ENCODE measurements around the gene WRAP53.

WRAP53 gene

DNA sequence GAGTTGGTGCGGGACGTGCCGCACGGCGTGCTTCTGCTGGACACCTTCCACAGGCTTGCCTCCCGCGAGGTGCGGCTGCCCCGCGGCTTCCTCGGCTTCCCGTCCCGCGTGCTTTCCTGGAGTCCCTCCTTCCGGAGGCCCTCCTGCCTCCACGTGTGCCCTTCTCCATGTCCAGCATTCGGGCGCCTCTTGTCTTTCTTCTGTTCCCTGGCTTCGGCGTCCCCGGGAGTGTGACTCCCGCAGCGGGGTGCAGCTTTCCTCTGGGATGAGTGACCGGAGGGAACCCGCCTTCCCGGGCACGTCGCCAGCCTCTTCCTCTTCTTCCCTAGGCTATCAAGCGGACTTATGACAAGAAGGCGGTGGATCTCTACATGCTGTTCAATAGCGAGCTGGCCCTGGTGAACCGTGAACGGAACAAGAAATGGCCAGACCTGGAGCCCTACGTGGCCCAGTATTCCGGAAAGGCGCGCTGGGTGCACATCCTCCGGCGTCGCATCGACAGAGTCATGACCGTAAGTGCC, 52.3 kb downstream of the WRAP53 start:
- no peak for DNase-seq (ENCODE audit: low read depth in 3 of 3, low spot score in 1 of 3)

DNA sequence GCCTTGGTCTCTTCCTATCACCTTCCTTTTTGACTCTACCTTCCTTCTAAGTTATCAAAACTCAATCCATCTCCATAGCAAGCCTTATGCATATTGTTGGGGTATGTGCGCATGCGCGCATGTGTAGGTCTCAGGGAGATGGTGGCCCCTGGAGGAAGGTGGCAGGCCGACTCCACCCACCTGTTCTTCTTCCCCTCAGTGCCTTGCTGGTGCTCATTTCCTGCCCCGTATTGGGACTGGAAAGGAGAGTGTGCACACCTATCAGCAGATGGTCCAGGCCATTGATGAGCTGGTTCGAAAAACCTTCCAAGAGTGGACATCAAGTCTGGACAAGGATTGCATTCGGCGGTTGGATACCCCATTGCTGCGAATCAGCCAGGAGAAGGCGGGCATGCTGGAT, 54.5 kb downstream of the WRAP53 start:
- no peak for DNase-seq (ENCODE audit: low read depth in 3 of 3, low spot score in 1 of 3)

DNA sequence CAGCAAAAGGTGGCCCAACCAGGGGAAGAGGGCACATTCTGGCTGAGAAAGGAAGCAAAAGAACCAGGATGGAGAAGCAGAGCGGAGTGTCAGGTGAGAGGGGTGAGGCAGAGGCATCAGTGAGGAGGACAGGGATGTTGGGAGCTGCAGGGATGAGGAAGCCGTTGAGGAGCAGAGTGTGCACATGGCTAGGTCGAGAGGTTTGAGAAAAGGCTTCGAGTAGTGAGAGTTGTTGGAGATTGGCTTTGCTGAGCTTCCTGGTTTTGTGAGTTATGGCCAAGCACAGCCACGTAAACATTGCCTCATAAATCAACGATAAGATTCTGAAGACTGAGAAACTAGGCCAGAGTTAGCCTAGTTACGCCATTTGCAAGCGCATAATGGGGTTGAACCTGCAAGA, 56.1 kb downstream of the WRAP53 start:
- DNase-seq (ENCODE audit: low read depth in 3 of 3, low spot score in 1 of 3), result no peak

DNA sequence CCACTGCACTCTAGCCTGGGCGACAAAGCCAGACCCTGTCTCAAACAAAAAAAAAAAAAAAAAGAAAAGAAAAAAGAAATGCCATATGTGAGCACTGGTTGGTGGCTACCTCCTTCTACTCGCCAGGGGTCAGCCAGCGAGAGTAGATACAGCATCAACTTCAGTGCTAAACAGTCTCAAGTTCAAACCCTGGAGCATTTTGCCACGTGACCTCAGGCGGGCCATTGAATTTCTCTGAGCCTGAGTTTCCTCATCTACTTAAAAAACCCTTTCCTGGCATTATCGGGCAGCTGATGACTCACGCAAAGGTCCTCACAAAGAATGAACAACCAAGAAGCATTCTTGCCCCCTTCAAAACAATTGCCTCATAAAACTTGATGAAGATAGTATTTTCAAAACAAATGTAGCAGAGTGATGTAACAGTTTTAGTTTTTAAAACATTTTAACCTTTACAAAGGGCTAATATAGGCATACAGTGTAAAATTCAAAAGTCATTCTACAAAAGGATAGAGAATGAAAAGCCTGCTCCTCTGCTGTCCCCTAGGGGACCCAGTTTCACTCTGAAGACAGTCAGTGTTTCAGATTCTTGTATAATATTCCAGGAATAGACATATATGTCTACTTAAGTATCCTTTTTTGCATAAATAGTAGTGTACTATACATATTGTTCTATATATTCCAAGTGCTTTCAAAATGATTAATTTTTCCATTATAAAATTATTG, 57.6 kb downstream of the WRAP53 start:
- no peak for DNase-seq (ENCODE audit: low read depth in 3 of 3, low spot score in 1 of 3)

DNA sequence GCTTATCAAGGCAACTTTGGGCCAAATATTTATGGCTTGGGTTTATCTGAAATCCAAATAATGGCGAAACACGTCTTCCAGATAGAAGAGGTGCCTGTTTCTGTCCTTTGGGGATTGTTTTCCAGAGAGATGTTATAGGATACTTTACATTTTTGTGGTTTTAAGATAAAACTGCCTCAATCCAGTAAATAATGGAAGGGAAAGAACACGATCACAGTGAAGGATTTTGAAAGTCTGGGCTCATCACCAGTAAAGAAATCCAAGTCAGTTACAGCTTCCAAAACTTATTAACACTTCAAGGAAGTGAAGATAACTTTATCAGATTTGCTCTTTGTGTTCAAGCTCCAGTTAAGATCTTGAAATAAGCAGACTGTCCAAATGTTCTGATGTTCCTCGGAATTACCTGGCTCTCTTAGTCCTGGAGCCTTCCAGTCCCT, 59.4 kb downstream of the WRAP53 start:
- no peak for DNase-seq (ENCODE audit: low read depth in 3 of 3, low spot score in 1 of 3)

DNA sequence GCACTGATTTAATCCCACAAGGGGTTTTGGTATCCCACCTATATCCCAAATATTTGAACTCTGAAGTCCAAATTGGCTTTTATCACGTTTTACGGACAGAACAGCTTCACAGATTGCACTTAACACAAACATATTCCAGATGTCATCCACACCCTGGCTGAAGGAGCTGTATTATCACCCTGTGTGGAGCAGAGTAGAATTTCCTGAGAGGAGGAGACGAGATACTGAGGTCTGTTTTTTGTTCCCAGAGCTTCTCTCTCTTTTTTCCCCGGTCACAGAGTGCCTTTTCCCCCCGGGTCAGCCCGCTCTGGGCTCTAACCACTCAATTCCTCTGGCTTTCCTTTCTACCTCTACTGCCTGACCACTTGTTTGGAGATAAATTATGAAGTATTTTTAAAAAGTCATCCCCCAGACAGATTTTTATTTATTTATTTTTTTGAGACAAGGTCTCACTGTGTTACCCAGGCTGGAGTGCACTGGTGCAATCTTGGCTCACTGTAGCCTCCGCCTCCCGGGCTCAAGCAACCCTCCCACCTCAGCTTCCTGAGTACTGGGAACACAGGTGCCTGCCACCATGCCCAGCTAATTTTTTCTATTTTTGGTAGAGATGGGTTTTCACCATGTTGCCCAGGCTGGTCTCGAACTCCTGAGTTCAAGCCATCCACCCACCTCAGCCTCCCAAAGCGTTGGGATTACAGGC, 59.9 kb downstream of the WRAP53 start:
- DNase-seq (ENCODE audit: low read depth in 3 of 3, low spot score in 1 of 3), result no peak

DNA sequence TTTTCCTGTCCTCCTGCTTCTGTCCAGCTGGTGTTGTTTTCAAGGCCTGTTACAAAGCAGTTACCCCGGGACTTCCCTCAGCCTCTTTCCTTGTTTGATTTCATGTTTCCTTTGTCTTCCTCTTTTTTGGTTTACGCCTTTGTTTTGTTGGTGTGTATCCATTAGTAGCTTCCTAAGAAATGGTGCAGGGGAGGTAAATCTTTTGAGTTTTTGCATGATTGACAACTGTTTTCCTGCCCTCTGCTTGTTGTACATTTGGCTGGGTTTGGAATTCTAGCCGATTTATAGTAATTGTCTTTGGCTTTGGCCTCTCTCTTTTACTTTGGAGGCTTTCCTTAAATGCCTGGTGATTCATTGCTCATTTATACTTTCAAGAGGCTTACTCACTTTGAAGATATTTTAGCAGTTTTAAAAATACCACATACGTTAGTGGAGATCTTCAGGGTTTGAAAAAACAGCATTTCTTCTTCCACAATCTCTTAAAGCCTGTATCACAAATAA, 62.1 kb downstream of the WRAP53 start:
- no peak for DNase-seq (ENCODE audit: low read depth in 3 of 3, low spot score in 1 of 3)

All from stimulated activated CD4-positive, alpha-beta T cell treated with anti-CD3 and anti-CD28 coated beads, TNF-alpha, amount 100 ng/mL, for 1 hour (primary cell).